Measurements from ENCODE around the gene KNG1. TPM values are rescaled to one million over a fixed set of nuclear protein-coding genes. Genes with fewer than 3 reads are reported as not detected.

Gene KNG1
- total and polyA plus RNA-seq, 2 donors (not counting 3 experiments of a cell fraction or from before 2014, with no cell fraction given), result not detected

- BruUV-seq (replicated peaks), result no TSS peak
- Histone ChIP-seq H3K36me3 (ENCODE audit: control insufficient read depth in 2 of 2, extremely low read depth in 1 of 2, insufficient read depth in 2 of 2, low read length in 2 of 2) (peaks cover 38 to 44% of the 10 kb centered on the region in 2 experiments), H3K9me3 (replicated peaks; ENCODE audit: control insufficient read depth, insufficient read depth, low read length) (no peaks in the 10 kb centered on the region), H3K4me3 (replicated peaks in 1 of 3; ENCODE audit: insufficient read depth in 1 of 3, low read depth in 1 of 3, low read length in 3 of 3) (peak overlapping the region in 2 of 3 experiments; percentile 8 to 85), H3K4me2 (ENCODE audit: insufficient read depth, low read length) (peak overlapping the region; percentile 93), H3K79me2 (ENCODE audit: control insufficient read depth, insufficient read depth, low read length) (peaks cover 51% of the 10 kb centered on the region), H3K4me1 (ENCODE audit: control insufficient read depth, extremely low read depth, insufficient read depth, low read length) (peaks cover 26% of the 10 kb centered on the region), H3K27ac (ENCODE audit: insufficient read depth, low read depth, low read length) (no peak overlapping the region), H3K9me1 (replicated peaks; ENCODE audit: control insufficient read depth, extremely low read depth, insufficient read depth, low read length) (no peaks in the 10 kb centered on the region), H3K9ac (replicated peaks; ENCODE audit: extremely low read depth, insufficient read depth, low read length) (no peak overlapping the region), H3K27me3 (ENCODE audit: control insufficient read depth in 2 of 2, insufficient read depth in 2 of 2, low read length in 2 of 2) (no peaks in the 10 kb centered on the region), H2AFZ (ENCODE audit: low read depth, low read length) (no peak overlapping the region), H4K20me1 (replicated peaks; ENCODE audit: control insufficient read depth, extremely low read depth, insufficient read depth, low read length) (peaks cover 15% of the 10 kb centered on the region)
- dilution Hi-C loops (cut with MboI; ENCODE audit: extremely low pct_ligation_motif_present, low sequenced_read_pairs), result no loop called here
- CTCF ChIA-PET, result interaction anchor here (1.3 kb wide), 1 partner anchor 34 kb away, joined by 3 read pairs; no protein-coding TSS in a partner anchor
- TF ChIP-seq FOS (IDR thresholded peaks at IDR 0.05; ENCODE audit: borderline replicate concordance, insufficient read depth, low read length), result no peak
- no peak for TF ChIP-seq CTCF (IDR thresholded peaks at IDR 0.05; ENCODE audit: extremely low read depth in 1 of 2, insufficient read depth in 1 of 2, low read depth in 1 of 2, low read length in 2 of 2)
- TF ChIP-seq POLR2AphosphoS5 (IDR thresholded peaks at IDR 0.05; ENCODE audit: insufficient read depth, low read depth, low read length), result peak; percentile 13
- peak; percentile 35 for TF ChIP-seq POLR2A (IDR thresholded peaks at IDR 0.05; ENCODE audit: low read depth, low read length)
- TF ChIP-seq MYC (IDR thresholded peaks at IDR 0.05; ENCODE audit: low read depth, low read length), result no peak
- no peak for TF ChIP-seq EZH2 (IDR thresholded peaks at IDR 0.05; ENCODE audit: borderline replicate concordance, low read depth, low read length, severe bottlenecking)
- no peak for TF ChIP-seq MAX (IDR thresholded peaks at IDR 0.05; ENCODE audit: insufficient read depth, insufficient read length)
- intact Hi-C loops (cut with micrococcal nuclease), result loop anchor here (10.0 kb wide), 1 partner anchor 802 kb away; no protein-coding TSS in a partner anchor
- FAIRE-seq (no peak), DNase-seq (ENCODE audit: low read depth, low spot score) (no peak)
- POLR2A ChIA-PET, result no interaction called here
These were observed 69.8 kb downstream of the KNG1 start for GRCh38 chr3:186786922-186787321.

Data from endothelial cell of umbilical vein (primary cell).